T1000 (cell line): Measurements from ENCODE around the gene TSPY4.
"Not testable (repeated sequence)": the region's sequence is repeated elsewhere in the genome, so short reads cannot be mapped to it uniquely, and the experiment has no call there.

ENCODE experiments used
- DNase-seq: peaks from one replicate; lab custom pipeline; 2025; ENCODE audit warnings: mixed read lengths; lab: John Stamatoyannopoulos, UW

Gene TSPY4, protein sequence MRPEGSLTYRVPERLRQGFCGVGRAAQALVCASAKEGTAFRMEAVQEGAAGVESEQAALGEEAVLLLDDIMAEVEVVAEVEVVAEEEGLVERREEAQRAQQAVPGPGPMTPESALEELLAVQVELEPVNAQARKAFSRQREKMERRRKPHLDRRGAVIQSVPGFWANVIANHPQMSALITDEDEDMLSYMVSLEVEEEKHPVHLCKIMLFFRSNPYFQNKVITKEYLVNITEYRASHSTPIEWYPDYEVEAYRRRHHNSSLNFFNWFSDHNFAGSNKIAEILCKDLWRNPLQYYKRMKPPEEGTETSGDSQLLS

DNA sequence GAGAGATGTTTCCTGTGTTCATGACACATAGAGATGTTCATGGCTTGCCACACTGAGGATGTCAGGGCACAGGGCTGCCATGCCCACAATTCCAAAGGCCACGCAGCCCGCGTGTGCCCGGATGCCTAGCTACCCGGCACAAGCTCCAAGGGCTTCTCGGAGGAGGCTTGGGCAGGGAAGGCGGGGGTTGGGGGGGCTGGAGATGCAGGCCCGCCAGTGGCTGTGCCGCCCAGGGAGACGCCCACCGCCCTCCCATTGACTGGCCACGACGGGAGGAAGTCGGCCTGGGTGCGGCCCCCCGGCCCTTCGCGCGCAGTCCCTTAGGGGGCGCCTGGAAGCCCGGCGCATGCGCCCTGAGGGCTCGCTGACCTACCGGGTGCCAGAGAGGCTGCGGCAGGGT lies at the start of gene TSPY4:
Gene TSPY4, plus strand, starts transcription at position 301 of the 400 bp plus-strand sequence. Its CDS starts 46 bp downstream, at position 347.
- DNase-seq, result not testable (repeated sequence)

DNA sequence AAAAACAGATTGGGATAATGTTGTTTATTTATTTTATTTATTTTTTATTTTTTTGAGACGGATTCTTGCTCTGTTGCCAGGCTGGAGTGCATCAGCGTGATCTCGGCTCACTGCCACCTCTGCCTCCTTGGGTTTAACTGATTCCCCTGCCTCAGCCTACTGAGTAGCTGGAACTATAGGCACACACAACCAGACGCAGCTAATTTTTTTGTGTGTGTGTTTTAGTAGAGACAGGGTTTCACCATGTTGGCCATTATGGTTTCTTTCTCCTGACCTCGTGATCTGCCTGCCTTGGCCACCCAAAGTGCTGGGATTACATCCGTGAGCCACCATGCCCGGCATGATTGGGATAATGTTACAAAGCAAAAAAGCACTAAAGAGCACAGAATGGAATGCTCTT lies 16.3 kb upstream of the TSPY4 start:
- no peak for DNase-seq

DNA sequence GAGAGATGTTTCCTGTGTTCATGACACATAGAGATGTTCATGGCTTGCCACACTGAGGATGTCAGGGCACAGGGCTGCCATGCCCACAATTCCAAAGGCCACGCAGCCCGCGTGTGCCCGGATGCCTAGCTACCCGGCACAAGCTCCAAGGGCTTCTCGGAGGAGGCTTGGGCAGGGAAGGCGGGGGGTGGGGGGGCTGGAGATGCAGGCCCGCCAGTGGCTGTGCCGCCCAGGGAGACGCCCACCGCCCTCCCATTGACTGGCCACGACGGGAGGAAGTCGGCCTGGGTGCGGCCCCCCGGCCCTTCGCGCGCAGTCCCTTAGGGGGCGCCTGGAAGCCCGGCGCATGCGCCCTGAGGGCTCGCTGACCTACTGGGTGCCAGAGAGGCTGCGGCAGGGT lies 20.2 kb downstream of the TSPY4 start, which contains the start of gene TSPY8:
Gene TSPY8, plus strand, starts transcription at position 301 of the 400 bp plus-strand sequence. Its CDS starts 46 bp downstream, at position 347.
- not testable (repeated sequence) for DNase-seq
